CD4-positive, alpha-beta T cell treated with Interleukin-4 for 4 hours (primary cell): ENCODE measurements around the gene UNC13B.
"Not testable (repeated sequence)": the region's sequence is repeated elsewhere in the genome, so short reads cannot be mapped to it uniquely, and the experiment has no call there.

Source experiments
- DNase-seq: peaks from one replicate; pipeline ENCODE4 v3.0.0-alpha.2; 2020

The UNC13B gene

DNA sequence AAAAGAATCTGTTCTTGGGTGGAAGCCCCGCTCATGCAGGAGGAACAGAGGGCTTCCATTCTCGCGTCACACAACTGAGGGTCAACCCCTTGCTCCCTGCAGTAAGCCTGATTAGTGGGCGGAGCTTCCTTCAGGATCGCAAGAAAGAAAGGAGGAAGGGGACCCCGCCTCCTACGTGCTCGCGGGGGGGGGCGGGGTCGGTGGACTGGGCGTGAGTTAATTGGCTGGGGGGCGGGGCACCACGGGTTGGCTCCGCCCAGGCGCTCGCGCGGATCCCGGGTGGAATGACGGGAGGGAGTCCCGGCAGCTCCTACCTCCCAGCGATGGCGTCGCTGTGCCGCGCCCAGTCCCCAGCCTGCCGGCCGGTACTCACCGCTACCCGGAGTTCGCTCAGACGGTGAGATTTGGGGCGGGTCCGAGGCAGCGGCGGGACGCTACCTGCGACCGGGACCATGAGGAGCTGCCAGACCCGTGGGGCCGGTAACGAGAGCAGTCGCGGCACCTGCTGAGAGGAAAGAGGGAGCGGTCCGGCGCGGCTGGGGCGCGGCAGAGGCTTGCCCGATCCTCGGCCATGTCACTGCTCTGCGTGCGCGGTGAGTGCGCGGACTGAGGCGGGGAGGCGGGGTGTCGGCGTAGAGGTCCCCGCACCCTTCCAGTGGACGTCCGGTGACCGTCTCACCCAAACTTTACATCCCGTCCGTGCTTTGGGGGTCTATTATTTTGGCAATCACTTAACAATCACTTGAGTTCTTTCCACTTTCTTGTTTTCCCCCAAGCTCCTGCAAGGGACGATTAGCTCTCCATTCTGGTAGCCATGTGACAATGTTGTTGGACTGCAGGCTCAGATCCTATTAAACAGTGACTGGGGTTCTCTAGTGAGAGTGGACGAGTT lies at the start of gene UNC13B:
TSS of gene UNC13B (plus strand) at position 297 of the 892 bp plus-strand sequence. CDS start at position 572, 275 bp downstream.
- peak; percentile 68 for DNase-seq

DNA sequence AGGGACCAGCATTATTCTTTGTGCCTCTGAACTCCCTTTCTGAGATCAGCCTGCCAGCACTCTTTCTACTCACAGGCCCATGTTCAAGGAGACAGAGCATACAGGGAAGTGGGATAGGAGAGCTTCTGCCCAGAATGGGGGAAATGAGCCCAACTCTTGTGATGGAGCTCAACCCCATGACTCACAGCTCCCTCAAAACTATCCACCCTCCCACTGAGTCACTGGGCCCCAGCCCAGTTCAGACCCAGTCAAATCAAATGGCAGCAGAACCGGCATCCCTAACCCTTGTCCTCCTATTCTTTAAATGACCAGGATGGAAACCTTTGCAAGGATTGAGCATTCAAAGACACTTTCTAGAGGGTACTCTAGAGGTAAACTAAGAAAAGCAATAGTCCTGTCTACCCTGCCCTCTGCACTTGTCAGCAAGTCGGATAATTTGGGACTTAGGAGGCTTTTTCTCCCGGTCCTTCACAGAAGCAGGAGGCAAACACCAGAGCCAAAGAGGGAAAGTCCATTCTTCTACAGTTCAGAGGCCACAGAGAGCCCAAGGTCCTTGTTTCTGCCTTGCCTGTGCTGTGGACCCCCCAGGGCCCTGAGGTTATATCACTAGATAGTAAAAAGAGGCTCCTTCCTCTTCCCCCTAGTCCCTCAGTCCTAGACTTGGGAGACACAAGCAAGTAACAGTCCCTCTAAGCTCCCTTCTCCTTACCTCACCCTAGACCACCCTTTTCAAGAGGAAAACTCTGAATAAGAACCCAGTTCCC lies 49.4 kb upstream of the UNC13B start:
- DNase-seq: peak; percentile 62

- DNase-seq: peak; percentile 95
These were observed 47.5 kb upstream of the UNC13B start for GRCh38 chr9:35114113-35114839.

GRCh38 chr9:35114840-35115628 lies 46.8 kb upstream of the UNC13B start:
- peak; percentile 37 for DNase-seq

- DNase-seq: peak; percentile 94
These were observed 45.9 kb upstream of the UNC13B start, which contains the start of gene ATOSB for GRCh38 chr9:35115680-35116538. TSS of gene ATOSB (minus strand) at chr9:35115862. CDS start at chr9:35108274, 7,588 bp downstream.

DNA sequence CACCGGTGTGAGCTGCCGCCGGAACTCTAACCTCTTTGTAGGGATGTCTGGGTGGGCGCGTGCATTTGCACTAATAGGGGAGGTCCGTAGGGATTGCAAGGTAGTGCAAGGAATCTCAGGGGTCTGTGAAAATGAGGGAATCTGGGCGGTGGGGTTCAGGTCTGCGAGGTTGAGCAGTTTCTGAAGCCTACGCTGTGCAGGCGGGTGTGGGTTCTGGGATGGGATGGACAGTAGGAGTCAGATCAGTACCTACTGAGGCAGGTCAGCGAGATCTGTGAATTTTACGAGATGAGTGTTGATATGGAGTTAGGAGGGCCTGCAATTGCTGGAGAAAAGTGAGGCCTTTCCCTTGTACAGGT lies 45.3 kb upstream of the UNC13B start:
- no peak for DNase-seq

GRCh38 chr9:35116898-35117551 lies 44.8 kb upstream of the UNC13B start:
- peak; percentile 91 for DNase-seq

DNA sequence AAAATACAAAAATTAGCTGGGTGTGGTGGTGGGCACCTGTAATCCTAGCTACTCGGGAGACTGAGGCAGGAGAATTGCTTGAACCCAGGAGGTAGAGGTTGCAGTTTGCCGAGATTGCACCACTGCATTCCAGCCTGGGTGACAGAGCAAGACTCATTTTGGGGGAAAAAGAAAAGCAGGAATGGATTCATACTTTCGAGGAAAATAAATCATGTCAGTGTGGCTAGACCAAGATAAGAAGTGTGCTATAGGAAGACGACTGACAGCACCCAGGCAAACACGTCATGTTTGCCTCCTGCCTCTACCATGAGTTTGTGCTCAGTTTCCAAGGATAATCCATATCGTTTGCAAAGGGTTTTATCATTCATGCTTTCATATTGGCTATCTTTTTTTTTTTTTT lies 26.9 kb upstream of the UNC13B start:
- DNase-seq: no peak

- no peak for DNase-seq
These were observed 25.8 kb upstream of the UNC13B start for GRCh38 chr9:35135988-35136387.

- no peak for DNase-seq
These were observed 24.9 kb upstream of the UNC13B start for GRCh38 chr9:35136866-35137265.

GRCh38 chr9:35140093-35140492 lies 21.7 kb upstream of the UNC13B start:
- DNase-seq: no peak

DNA sequence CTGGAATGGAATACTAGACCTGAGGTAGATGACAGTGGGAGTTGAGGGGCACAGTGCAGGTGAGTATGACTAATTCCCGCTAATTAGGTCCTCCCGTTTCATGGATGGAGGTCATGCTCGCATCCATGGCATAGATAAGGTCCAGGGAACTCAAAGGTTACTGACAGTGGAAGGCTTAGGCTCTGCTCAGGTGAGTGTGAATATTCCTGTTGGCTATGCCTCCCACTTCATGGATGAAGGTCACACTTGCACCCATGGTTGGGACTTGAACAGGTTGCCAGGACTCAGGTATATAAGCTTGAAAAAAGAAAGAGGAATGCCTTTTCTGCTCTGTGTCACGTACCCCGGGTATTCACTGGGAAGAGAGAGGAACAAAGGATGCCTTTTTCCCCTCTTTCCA lies 19.8 kb upstream of the UNC13B start:
- no peak for DNase-seq

DNA sequence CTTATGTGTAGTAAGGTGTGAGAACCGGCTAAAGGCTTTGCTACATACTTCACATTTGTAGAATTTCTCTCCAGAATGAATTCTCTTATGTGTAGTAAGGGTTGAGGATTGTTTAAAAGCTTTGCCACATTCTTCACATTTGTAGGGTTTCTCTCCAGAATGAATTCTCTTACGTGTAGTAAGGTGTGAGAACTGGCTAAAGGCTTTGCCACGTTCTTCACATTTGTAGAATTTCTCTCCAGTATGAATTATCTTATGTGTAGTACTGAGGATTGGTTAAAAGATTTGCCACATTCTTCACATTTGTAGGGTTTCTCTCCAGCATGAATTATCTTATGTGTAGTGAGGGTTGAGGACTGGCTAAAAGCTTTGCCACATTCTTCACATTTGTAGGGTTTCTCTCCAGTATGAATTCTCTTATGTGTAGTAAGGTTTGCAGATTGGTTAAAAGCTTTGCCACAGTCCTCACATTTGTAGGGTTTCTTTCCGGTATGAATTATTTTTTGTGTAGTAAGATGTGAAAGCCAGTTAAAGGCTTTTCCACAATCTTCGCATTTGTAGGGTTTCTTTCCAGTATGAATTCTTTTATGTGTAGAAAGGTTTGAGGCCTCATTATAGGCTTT lies 13.8 kb upstream of the UNC13B start:
- DNase-seq: not testable (repeated sequence)

GRCh38 chr9:35152926-35153325 lies 8.9 kb upstream of the UNC13B start:
- no peak for DNase-seq

DNA sequence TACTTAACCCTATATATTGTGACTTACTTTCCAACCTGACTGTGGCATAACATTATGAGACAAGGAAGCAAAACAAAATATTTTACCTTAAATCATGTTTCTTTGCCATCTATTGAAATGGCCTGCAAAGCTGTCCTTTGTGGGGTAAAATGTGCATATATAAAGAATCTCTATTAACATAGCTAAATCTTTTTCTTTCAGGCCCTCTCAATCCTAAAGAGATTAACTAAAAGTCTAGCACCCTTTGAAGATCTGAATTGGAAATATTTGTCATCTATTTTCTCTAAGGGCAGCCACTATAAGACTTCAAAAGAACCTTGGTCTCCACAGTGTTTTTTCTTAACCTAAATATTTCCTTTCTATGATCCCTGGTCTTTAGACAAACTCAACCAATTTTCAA lies 5.0 kb upstream of the UNC13B start:
- DNase-seq: no peak

DNA sequence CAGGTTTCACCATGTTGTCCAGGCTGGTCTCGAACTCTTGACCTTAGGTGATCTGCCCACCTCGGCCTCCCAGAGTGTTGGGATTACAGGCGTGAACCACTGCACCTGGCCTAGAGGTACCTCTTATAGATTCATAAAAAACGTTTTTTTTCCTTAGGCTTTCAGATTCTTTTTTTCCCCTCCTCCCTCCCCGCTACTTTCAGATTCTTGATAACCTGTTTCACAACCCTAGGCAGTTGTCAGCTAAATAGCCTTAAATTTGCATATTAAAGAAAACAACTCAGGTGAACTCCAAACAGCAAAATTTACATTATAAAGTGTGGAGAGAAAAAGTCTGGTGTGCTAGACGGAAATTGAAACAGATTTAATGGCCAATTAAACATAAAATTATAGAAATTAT lies 4.0 kb upstream of the UNC13B start:
- not testable (repeated sequence) for DNase-seq

GRCh38 chr9:35158501-35159280 lies 3.1 kb upstream of the UNC13B start:
- DNase-seq: no peak

DNA sequence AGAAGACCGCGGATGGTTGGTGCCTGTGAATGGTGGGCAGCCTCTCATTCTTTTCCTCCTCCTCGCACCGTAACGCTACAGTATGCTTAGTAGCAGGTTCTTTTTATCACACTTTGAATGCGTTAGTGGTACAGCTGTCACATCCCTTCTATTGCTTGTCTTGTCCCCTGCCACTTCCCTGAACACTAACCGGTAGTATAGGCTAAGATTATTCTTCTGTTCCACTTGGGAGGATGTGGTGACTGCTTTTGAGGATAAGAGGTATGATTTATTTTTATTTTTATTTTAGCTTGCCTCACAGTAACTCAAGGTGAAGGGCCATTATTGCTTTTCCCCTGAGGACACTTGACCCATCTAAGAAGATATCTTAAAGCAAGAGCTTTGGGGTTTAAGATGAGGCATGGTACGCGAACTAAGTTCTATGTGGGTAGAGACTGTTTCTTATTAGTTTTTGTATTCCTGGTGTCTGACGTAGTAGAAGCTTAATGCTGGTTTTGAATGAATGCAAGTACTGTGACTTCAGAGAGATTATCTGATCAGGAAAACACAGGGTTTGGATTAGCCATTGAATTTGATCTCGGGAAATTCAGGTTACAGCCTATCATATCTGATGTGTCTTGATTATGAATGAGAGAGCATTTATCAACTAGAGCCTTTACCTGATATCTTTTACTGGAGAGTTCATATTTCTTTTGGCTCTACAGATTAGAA lies 951 bp downstream of the UNC13B start:
- DNase-seq: no peak

- DNase-seq: no peak
These were observed 1.6 kb downstream of the UNC13B start for GRCh38 chr9:35163413-35163812.
